ENCODE data around the gene PATL1. TPM values are rescaled to one million over a fixed set of nuclear protein-coding genes. Genes with fewer than 3 reads are reported as not detected.

The PATL1 gene, protein sequence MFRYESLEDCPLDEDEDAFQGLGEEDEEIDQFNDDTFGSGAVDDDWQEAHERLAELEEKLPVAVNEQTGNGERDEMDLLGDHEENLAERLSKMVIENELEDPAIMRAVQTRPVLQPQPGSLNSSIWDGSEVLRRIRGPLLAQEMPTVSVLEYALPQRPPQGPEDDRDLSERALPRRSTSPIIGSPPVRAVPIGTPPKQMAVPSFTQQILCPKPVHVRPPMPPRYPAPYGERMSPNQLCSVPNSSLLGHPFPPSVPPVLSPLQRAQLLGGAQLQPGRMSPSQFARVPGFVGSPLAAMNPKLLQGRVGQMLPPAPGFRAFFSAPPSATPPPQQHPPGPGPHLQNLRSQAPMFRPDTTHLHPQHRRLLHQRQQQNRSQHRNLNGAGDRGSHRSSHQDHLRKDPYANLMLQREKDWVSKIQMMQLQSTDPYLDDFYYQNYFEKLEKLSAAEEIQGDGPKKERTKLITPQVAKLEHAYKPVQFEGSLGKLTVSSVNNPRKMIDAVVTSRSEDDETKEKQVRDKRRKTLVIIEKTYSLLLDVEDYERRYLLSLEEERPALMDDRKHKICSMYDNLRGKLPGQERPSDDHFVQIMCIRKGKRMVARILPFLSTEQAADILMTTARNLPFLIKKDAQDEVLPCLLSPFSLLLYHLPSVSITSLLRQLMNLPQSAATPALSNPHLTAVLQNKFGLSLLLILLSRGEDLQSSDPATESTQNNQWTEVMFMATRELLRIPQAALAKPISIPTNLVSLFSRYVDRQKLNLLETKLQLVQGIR
- 20.5 and 22.0 TPM in 2 replicates for polyA plus RNA-seq (2012; rRNA removed)
- 24.9 and 25.5 TPM in 2 replicates for polyA plus RNA-seq (2012; cell fraction: cytosol; rRNA removed)
- polyA plus RNA-seq (2012; cell fraction: nucleus; rRNA removed) = 11.6 and 21.6 TPM in 2 replicates

GRCh38 chr11:59668950-59669610, at the start of gene PATL1:
PATL1 (minus strand) TSS chr11:59669037; CDS start chr11:59668895, 142 bp downstream.
- no peaks in the 10 kb centered on the region for H3K27me3 ChIP-seq (ENCODE audit: insufficient read depth)
- TF ChIP-seq FOSL2 (IDR thresholded peaks at IDR 0.05; ENCODE audit: borderline replicate concordance, low read depth) = no peak
- TF ChIP-seq USF1 (IDR thresholded peaks at IDR 0.05; ENCODE audit: borderline replicate concordance, low read depth) = peak; percentile 76
- TF ChIP-seq TEAD4 (IDR thresholded peaks at IDR 0.05; ENCODE audit: borderline replicate concordance, insufficient read depth) = no peak
- TF ChIP-seq CHD2 (IDR thresholded peaks at IDR 0.05; ENCODE audit: low read length, partially characterized antibody) = peak; percentile 15
- peak; percentile 98 for TF ChIP-seq NRF1 (IDR thresholded peaks at IDR 0.05; ENCODE audit: low read depth, low read length)
- no peak for TF ChIP-seq FOXM1 (IDR thresholded peaks at IDR 0.05; ENCODE audit: low read depth)
- TF ChIP-seq JUND (IDR thresholded peaks at IDR 0.05) = no peak
- peak in 1 of 2 experiments; percentile 28; a peak in 1 of 4 replicates for TF ChIP-seq EP300 (IDR thresholded peaks at IDR 0.05; ENCODE audit: borderline replicate concordance in 1 of 2, low read depth in 1 of 2, low read length in 1 of 2)
- TF ChIP-seq TCF12 (IDR thresholded peaks at IDR 0.05) = 0 out of 2 replicates have a peak, but pooled peaks have one; percentile 25
- TF ChIP-seq GABPA (IDR thresholded peaks at IDR 0.05; ENCODE audit: low read depth) = no peak; the same call in 1 of the 2 replicates
- peak; percentile 21; the same call in 1 of the 2 replicates for TF ChIP-seq SIN3A (IDR thresholded peaks at IDR 0.05; ENCODE audit: borderline replicate concordance, low read depth, low read length)
- TF ChIP-seq POLR2AphosphoS5 (IDR thresholded peaks at IDR 0.05; ENCODE audit: low read depth, low read length) = peak; percentile 93
- TF ChIP-seq RFX5 (IDR thresholded peaks at IDR 0.05; ENCODE audit: low read length) = peak; percentile 42; the same call in 1 of the 2 replicates
- TF ChIP-seq MXI1 (IDR thresholded peaks at IDR 0.05; ENCODE audit: low read depth, low read length) = peak; percentile 100
- TF ChIP-seq RAD21 (IDR thresholded peaks at IDR 0.05; ENCODE audit: low read length) = no peak
- TF ChIP-seq ELF1 (IDR thresholded peaks at IDR 0.05) = peak; percentile 61
- TF ChIP-seq, protein P1, sequence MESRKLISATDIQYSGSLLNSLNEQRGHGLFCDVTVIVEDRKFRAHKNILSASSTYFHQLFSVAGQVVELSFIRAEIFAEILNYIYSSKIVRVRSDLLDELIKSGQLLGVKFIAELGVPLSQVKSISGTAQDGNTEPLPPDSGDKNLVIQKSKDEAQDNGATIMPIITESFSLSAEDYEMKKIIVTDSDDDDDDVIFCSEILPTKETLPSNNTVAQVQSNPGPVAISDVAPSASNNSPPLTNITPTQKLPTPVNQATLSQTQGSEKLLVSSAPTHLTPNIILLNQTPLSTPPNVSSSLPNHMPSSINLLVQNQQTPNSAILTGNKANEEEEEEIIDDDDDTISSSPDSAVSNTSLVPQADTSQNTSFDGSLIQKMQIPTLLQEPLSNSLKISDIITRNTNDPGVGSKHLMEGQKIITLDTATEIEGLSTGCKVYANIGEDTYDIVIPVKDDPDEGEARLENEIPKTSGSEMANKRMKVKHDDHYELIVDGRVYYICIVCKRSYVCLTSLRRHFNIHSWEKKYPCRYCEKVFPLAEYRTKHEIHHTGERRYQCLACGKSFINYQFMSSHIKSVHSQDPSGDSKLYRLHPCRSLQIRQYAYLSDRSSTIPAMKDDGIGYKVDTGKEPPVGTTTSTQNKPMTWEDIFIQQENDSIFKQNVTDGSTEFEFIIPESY (IDR thresholded peaks at IDR 0.05; ENCODE audit: borderline replicate concordance, low read depth) = no peak
- peak within 1 kb of the TSS; percentile 80 for H3K4me2 ChIP-seq
- under 1% methylated on average over 30 of the region's 68 CpGs for WGBS (ENCODE audit: low lambda C conversion rate)
- H3K9me2 ChIP-seq = no peaks in the 10 kb centered on the region
- POLR2A ChIA-PET = interaction anchor here (0.7 kb wide), 1 partner anchor 57 kb away, joined by 3 read pairs; no protein-coding TSS in a partner anchor
- H4K20me1 ChIP-seq (ENCODE audit: insufficient read depth) = peaks cover 13% of the 10 kb centered on the region; the same call in 1 of the 2 replicates
- H3K79me2 ChIP-seq (ENCODE audit: insufficient read depth) = peaks cover 46% of the 10 kb centered on the region
- H3K4me3 ChIP-seq (ENCODE audit: low read depth in 2 of 2, low read length in 1 of 2) = peak within 1 kb of the TSS; percentile 88 to 92
- no peaks in the 10 kb centered on the region for H3K9me3 ChIP-seq
- DNase-seq = peak; percentile 98
- peaks cover 24 to 31% of the 10 kb centered on the region in 2 experiments for H3K36me3 ChIP-seq (replicated peaks in 1 of 2; ENCODE audit: control insufficient read depth in 1 of 2, insufficient read depth in 2 of 2, low read length in 1 of 2)
- peak within 1 kb of the TSS; percentile 90 for H3K9ac ChIP-seq
- H2AFZ ChIP-seq (ENCODE audit: low read depth) = peak within 1 kb of the TSS; percentile 95
- peaks cover 10% of the 10 kb centered on the region for H3F3A ChIP-seq (replicated peaks; ENCODE audit: insufficient read depth)
- CTCF ChIA-PET = interaction anchor here (1.6 to 2.7 kb wide), 2 partner anchors 11 to 141 kb away, joined by 4 to 8 read pairs; no protein-coding TSS in a partner anchor
- H3K4me1 ChIP-seq (ENCODE audit: control insufficient read depth in 1 of 2, insufficient read depth in 2 of 2, low read depth in 1 of 2, low read length in 1 of 2) = peaks cover 13 to 16% of the 10 kb centered on the region in 2 experiments; a peak in 3 of 4 replicates
- H3K27ac ChIP-seq (ENCODE audit: low read depth in 2 of 2, low read length in 1 of 2) = peak within 1 kb of the TSS; percentile 92 to 95

All from SK-N-SH (cell line).